GM12864 (cell line): ENCODE results near the gene ARSB.

Experiments used
- DNase-seq: peaks from one replicate; pipeline ENCODE4 v3.0.0-alpha.2; 2011; ENCODE audit warnings: low read depth
- H3K4me3 ChIP-seq: 2 replicates; pipeline ENCODE4 v1.5.1; 2011; ENCODE audit warnings: mild to moderate bottlenecking, low read depth, low read length, control low read depth
- CTCF ChIP-seq: IDR thresholded peaks from 2 replicates; pipeline ENCODE4 v1.5.1; 2011; ENCODE audit warnings: low read depth, mild to moderate bottlenecking, moderate library complexity, low read length, control low read depth, inconsistent platforms; ENCODE audit errors: missing control alignments

Gene ARSB

GRCh38 chr5:78997090-78997489 is 12.0 kb upstream of the ARSB start:
- H3K4me3 ChIP-seq, result no peak overlapping the region
- DNase-seq, result no peak
- no peak for TF ChIP-seq CTCF

- TF ChIP-seq CTCF, result no peak
- DNase-seq, result no peak
- H3K4me3 ChIP-seq, result no peak overlapping the region
Measured at GRCh38 chr5:78995521-78996007, 10.5 kb upstream of the ARSB start.

- no peak overlapping the region for H3K4me3 ChIP-seq
- no peak for TF ChIP-seq CTCF
- DNase-seq, result no peak
Measured at GRCh38 chr5:78993165-78993564, 8.1 kb upstream of the ARSB start.

- no peak for TF ChIP-seq CTCF
- no peak for DNase-seq
- H3K4me3 ChIP-seq, result no peak overlapping the region
Measured at GRCh38 chr5:78992146-78992545, 7.0 kb upstream of the ARSB start.

- TF ChIP-seq CTCF, result no peak
- no peak for DNase-seq
Measured at GRCh38 chr5:78989080-78989479, 4.0 kb upstream of the ARSB start.

GRCh38 chr5:78985725-78986223 is 664 bp upstream of the ARSB start:
- peak overlapping the region; percentile 93 for H3K4me3 ChIP-seq
- peak; percentile 74 for DNase-seq
- no peak for TF ChIP-seq CTCF

More at GRCh38 chr5:78989080-78989479, 4.0 kb upstream of the ARSB start:
- H3K4me3 ChIP-seq, result no peak overlapping the region

GRCh38 chr5:78984439-78985115 is 533 bp downstream of the ARSB start:
- TF ChIP-seq CTCF, result peak; percentile 12
- peak overlapping the region; percentile 93 for H3K4me3 ChIP-seq
- DNase-seq, result no peak
